Stimulated activated CD4-positive, alpha-beta T cell treated with anti-CD3 and anti-CD28 coated beads, Interleukin-15, amount 100 ng/mL, for 1 hour (primary cell): ENCODE results near the gene NKPD1.
"Not testable (repeated sequence)": the region's sequence is repeated elsewhere in the genome, so short reads cannot be mapped to it uniquely, and the experiment has no call there.

ENCODE experiments used
- DNase-seq, 2 donors: peaks; one replicate each; pipeline ENCODE4 v3.0.0-alpha.2; 2020; ENCODE audit warnings: low read depth in 1 of 2, low spot score in 1 of 2

NKPD1 gene

GRCh38 chr19:45140144-45140503 is 20.7 kb downstream of the NKPD1 start:
- no peak for DNase-seq

GRCh38 chr19:45139286-45140143 is 21.3 kb downstream of the NKPD1 start:
- DNase-seq: no peak

- DNase-seq: no peak
These were observed 22.5 kb downstream of the NKPD1 start for GRCh38 chr19:45138303-45138751.

DNA sequence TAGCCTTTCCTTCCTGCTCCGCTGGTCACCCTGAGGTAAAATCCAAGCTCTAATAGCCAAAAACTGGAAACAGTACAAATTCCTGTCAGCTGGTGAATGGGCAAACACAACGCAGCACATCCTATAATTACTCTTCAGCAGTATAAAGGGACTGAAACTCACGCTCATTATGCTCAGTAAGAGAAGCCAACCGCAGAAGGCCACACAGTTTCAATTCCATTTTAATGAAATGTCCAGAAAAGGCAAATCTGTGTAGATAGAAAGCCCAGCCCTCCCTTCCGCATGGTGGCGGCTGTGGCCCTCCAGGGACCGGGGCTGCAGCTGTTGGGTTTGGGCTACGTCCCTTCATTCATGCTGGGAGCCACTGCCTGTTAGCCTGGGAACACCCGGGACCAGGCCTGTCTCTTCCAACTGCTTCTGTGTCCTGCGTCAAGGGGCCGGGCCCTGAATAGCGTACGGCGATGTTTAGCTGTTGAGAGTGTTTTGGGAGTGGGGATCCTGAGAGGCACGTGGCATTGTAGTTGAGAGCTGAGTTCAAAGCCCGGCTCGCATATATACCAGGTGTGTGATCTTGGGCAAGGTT is 23.5 kb downstream of the NKPD1 start:
- DNase-seq: no peak

DNA sequence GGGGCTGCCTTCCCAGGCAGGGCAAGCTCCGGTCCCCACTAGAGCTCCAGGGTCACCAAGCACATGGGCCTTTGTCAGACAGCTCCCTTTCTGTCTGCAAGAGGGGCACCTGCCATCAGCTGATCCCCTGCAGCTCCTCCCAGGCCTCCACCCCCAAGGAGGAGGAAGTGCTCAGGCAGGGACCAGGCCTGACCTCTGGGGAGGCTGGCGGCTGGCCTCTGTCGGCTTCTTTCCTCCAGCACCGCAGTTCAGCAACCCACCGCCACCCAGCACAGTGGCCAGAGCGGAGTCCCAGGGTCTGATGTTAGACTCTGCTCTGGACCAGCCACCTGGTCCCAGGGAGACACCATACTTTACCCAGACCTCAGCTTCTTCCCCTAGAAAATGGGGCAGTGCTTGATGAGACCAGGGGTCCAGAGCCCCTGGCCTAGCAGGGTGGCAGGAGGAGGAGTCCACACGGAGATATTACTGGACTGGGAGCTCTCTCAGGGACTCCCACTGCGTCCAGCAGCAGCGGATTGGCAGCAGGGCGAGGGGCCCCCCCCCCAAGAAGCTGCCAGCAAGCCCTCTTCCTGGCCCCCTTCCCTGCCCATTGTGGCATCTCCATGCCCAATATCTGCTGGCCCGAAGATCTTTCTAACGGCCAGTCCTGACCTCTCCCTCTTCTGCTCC is 24.1 kb downstream of the NKPD1 start:
- DNase-seq: no peak

DNA sequence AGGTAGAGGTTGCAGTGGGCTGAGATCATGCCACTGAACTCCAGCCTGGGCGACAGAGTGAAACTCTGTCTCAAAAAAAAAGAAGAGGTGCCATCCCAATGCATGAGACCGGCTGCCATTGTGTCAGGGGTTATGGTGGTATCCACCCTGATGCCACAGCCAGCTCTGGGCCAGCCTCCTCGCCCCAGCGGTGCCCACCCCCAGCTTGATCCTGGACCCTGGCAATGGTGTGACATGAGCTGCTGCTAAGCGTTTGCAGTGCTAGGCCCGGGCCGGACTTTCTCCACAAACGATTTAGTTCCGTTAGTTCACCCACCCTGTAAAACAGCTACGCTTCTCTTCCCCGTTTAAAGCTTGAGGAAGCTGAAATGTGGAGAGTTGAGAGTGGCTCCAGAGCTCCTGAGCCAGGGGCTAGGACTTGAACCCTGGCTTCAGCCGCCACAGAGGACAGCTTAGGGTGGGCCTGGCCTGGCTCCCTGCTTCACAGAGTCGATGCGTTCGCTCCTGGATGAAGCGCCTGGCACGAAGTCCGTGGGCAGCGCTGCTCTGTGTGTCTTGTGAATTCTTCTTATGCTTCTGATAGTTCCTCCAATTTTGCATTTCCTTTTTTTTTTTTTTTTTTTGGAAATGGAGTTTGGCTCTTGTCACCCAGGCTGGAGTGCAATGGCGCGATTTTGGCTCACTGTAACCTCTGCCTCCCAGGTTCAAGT is 25.5 kb downstream of the NKPD1 start:
- DNase-seq: no peak

GRCh38 chr19:45133661-45134060 is 27.1 kb downstream of the NKPD1 start:
- no peak for DNase-seq

DNA sequence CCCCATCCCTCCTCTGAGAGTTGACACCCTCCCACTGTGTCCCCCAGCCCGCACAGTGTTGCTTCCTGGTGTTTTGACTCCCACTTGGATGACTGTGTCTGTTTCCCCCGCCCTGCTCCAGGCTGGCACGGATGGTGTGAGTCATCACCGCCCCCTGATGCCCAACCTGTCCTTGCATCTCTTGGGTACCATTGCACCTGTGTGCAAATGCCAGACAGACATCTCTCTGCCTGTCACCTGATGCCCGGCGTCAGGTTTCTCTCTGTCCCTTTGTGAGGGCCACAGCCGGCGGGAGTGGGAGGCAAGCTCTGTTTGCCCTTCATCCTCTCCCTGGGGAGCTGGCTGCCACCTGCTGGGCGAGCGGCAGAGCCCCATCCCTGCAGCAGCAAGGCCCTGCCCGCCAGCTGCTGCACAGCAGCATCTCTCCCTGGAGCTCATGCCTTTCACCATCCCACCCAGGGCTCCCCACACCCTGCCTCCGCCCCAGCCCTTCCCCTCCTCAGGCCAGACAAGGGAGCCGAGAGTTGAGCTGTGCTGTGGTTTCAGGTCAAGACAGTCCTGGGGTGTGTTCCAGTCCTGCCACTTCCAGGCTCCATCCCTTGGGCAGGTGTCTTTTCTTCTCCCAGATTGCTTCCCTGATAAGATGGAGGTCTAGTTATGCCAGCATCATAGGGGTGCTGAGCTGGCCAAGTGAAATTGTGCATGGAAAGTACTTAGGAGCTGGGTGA is 29.7 kb downstream of the NKPD1 start:
- no peak for DNase-seq

GRCh38 chr19:45130236-45130635 is 30.5 kb downstream of the NKPD1 start:
- DNase-seq: no peak

DNA sequence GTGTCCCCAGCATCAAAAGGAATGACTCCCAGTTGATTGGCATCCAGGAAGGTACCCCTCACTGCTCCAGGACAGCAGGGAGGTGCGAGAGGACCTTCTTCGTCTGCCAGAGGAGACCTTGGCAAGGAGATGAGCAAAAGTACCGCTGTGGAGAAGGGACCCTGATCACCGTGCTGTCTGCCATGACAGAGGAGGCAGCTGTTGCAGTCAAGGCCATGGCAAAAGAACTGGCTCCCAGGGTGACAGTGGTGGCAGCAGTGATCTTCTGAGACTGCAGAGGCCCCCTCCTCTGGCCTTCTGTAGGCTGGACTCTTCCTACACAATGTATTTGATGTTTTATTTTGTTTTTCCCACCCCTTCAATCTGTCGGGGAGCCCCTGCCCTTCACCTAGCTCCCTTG is 32.0 kb downstream of the NKPD1 start:
- no peak for DNase-seq

GRCh38 chr19:45128146-45128545 is 32.6 kb downstream of the NKPD1 start:
- no peak for DNase-seq

GRCh38 chr19:45126654-45127053 is 34.1 kb downstream of the NKPD1 start:
- DNase-seq: no peak

- peak; percentile 30 to 54 for DNase-seq
These were observed 34.7 kb downstream of the NKPD1 start for GRCh38 chr19:45125975-45126493.

- no peak for DNase-seq
These were observed 35.4 kb downstream of the NKPD1 start for GRCh38 chr19:45125360-45125759.

- DNase-seq: no peak
These were observed 36.8 kb downstream of the NKPD1 start for GRCh38 chr19:45124021-45124420.

- DNase-seq: no peak
These were observed 37.3 kb downstream of the NKPD1 start for GRCh38 chr19:45123440-45123850.

DNA sequence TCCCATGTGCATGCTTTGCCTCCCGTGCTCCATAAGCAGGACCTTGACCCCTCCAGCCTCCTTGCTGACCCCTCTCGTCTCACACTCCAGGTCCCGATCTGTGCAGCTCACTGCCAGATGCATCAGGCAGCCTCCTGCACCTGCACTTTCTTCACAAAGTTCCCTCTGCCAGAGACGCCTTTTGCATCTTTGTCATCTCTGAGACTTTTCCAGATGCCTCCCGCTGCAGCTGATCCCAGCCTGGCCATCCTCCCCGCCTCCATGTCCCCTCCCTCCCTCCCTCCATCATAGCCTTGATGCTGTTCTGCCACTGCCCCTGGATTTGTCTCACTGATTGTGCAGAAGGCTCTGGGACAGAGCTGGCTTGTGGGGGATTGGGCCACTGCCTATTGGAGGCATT is 38.0 kb downstream of the NKPD1 start:
- no peak for DNase-seq

DNA sequence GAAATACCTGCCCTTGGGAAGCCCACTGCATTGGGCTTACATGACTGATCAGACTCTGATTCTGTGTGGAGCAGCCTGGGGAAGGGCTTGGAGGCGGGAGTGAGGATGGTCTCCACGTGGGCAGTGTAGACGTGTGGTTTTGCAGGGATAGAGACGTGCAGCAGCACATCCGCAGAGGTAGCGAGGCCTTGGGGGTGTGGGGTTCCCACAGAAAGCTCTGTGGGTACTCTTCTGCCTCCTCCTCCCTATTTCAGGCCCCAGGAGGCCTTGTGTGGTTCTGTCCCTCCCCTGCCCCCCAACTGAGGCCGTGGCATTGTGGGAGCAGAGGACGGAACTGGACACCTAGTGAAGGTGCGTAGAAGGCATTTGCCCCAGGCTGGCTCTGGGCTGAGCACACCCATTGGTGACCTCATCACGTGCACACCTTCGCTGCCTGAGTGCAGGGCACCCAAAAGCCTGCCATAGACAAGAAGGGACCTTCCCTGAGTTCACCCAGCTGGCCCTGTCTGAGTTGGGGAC is 38.9 kb downstream of the NKPD1 start:
- no peak for DNase-seq

- no peak for DNase-seq
These were observed 41.2 kb downstream of the NKPD1 start for GRCh38 chr19:45119582-45119981.

DNA sequence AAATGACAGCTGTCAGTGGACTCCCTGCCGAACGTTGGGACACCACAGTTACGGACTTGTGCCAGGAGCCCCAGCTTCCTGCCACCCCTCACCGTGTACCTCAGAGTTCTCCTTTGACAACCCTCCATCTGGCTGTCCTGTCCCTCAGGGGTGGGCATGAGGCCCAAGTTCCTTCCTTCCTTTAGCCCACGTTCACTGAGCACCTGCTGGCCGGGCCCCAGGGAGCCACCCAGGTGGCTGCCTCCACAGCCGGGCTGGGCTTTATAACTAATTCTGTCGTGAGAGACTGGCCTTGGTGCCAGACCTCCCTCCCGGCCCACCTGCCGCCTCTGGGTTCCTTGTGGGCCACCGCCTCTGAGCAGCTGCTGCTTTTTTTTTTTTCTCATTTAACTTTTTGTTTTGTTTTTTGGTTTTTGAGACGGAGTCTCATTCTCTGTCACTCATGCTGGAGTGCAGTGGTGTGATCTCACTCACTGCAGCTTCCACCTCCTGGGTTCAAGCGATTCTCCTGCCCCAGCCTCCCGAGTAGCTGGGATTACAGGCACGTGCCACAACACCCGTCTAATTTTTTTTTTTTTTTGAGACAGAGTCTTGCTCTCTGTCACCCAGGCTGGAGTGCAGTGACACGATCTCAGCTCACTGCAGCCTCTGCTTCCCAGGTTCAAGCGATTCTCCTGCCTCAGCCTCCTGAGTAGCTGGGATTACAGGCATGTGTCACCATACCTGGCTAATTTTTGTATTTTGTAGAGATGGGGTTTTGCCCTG is 42.0 kb downstream of the NKPD1 start:
- DNase-seq: not testable (repeated sequence)
